IMR-90 (cell line): ENCODE results near the gene GRB2. TPM values are rescaled to one million over a fixed set of nuclear protein-coding genes. Genes with fewer than 3 reads are reported as not detected.
"Not testable (repeated sequence)": the region's sequence is repeated elsewhere in the genome, so short reads cannot be mapped to it uniquely, and the experiment has no call there.

Experiments used
- ATAC-seq: fragments of 200-7000 bp; cut with Tn5 transposase; 2 replicates; pipeline ENCODE4 v1.9.1; 2020; ENCODE audit warnings: low read depth, mild to moderate bottlenecking, moderate library complexity
- BruUV-seq: library from RNA; stranded (reverse); fragments of 400-500 nt; replicated peaks from 2 replicates; lab custom pipeline; 2021; lab: Mats Ljungman, UMichigan
- CTCF ChIA-PET: fragments of 300-600 bp; formaldehyde crosslinking; extraction: SDS; loops from one replicate; lab custom pipeline; 2021; ENCODE audit warnings: antibody characterized with exemption; lab: Yijun Ruan, JAX
- POLR2A ChIA-PET: fragments of 300-600 bp; sonication (Branson Sonifier 250); formaldehyde crosslinking; loops from one replicate; lab custom pipeline; 2022; ENCODE audit warnings: antibody characterized with exemption; ENCODE audit not compliant: unreplicated experiment; lab: Charles Lee
- DNase-seq: peaks from one replicate; pipeline ENCODE4 v3.0.0; 2013
- H2AFZ ChIP-seq: replicated peaks from 2 replicates; pipeline ENCODE3; 2013; ENCODE audit warnings: low read length, mild to moderate bottlenecking; ENCODE audit not compliant: poor library complexity
- H2AK5ac ChIP-seq: 2 replicates; pipeline ENCODE4 v1.6.1; 2013; ENCODE audit warnings: low read depth, low read length, inconsistent platforms
- H2AK9ac ChIP-seq: replicated peaks from 2 replicates; pipeline ENCODE3; 2013; ENCODE audit warnings: mild to moderate bottlenecking, low read depth, low read length, moderate library complexity; ENCODE audit not compliant: poor library complexity
- H2BK120ac ChIP-seq: 2 replicates; pipeline ENCODE4 v1.6.1; 2013; ENCODE audit warnings: low read depth, low read length, inconsistent platforms
- H2BK15ac ChIP-seq: 3 replicates; pipeline ENCODE4 v1.6.1; 2013; ENCODE audit warnings: low read depth, low read length, inconsistent platforms
- H2BK20ac ChIP-seq: 2 replicates; pipeline ENCODE4 v1.6.1; 2013; ENCODE audit warnings: low read depth, mild to moderate bottlenecking, inconsistent platforms, low read length, moderate library complexity
- H2BK5ac ChIP-seq: 2 replicates; pipeline ENCODE4 v1.6.1; 2013; ENCODE audit warnings: mild to moderate bottlenecking, low read depth, low read length, inconsistent platforms; ENCODE audit not compliant: poor library complexity, severe bottlenecking
- H3K14ac ChIP-seq: replicated peaks from 2 replicates; pipeline ENCODE4 v1.6.1; 2013; ENCODE audit warnings: low read depth, low read length, inconsistent platforms
- H3K18ac ChIP-seq: 2 replicates; pipeline ENCODE4 v1.6.1; 2013; ENCODE audit warnings: low read depth, low read length, control low read depth
- H3K23ac ChIP-seq: 2 replicates; pipeline ENCODE4 v1.6.1; 2013; ENCODE audit warnings: low read depth, low read length, inconsistent platforms
- H3K27ac ChIP-seq: 2 replicates; pipeline ENCODE4 v1.5.1; 2013; ENCODE audit warnings: mild to moderate bottlenecking, control low read depth, low read length; ENCODE audit not compliant: insufficient read depth
- H3K27me3 ChIP-seq: 2 replicates; pipeline ENCODE4 v1.6.1; 2013; ENCODE audit warnings: low read length; ENCODE audit not compliant: control insufficient read depth, insufficient read depth
- H3K36me3 ChIP-seq: 2 replicates; pipeline ENCODE4 v1.6.1; 2013; ENCODE audit warnings: low read length, mixed read lengths; ENCODE audit not compliant: control insufficient read depth, insufficient read depth
- H3K4ac ChIP-seq: 2 replicates; pipeline ENCODE4 v1.6.1; 2013; ENCODE audit warnings: low read depth, low read length, inconsistent platforms
- H3K4me1 ChIP-seq: 2 replicates; pipeline ENCODE4 v1.6.1; 2013; ENCODE audit warnings: low read length, mixed read lengths; ENCODE audit not compliant: control insufficient read depth, insufficient read depth
- H3K4me2 ChIP-seq: 2 replicates; pipeline ENCODE4 v1.6.1; 2013; ENCODE audit warnings: low read depth, mild to moderate bottlenecking, control low read depth, low read length, moderate library complexity
- H3K4me3 ChIP-seq: 2 replicates; pipeline ENCODE4 v1.5.1; 2013; ENCODE audit warnings: low read depth, mild to moderate bottlenecking, control low read depth, low read length, moderate library complexity; ENCODE audit not compliant: insufficient read depth
- H3K56ac ChIP-seq: 2 replicates; pipeline ENCODE4 v1.6.1; 2013; ENCODE audit warnings: low read length, inconsistent platforms; ENCODE audit not compliant: insufficient read depth; ENCODE audit errors: extremely low read depth
- H3K79me1 ChIP-seq, 2 experiments: 2 replicates each; pipeline ENCODE4 v1.6.1; 2013; ENCODE audit warnings: low read length in 2 of 2, inconsistent platforms in 1 of 2, low read depth in 1 of 2
- H3K9ac ChIP-seq: 2 replicates; pipeline ENCODE4 v1.6.1; 2013; ENCODE audit warnings: low read depth, low read length, control low read depth
- H3K9me1 ChIP-seq: 2 replicates; pipeline ENCODE4 v1.6.1; 2013; ENCODE audit warnings: low read length, inconsistent platforms; ENCODE audit not compliant: insufficient read depth
- H3K9me3 ChIP-seq: 2 replicates; pipeline ENCODE4 v1.6.1; 2013; ENCODE audit warnings: low read length; ENCODE audit not compliant: control insufficient read depth, insufficient read depth
- H4K20me1 ChIP-seq: 2 replicates; pipeline ENCODE4 v1.6.1; 2013; ENCODE audit warnings: low read length, inconsistent platforms; ENCODE audit not compliant: insufficient read depth
- H4K5ac ChIP-seq: 2 replicates; pipeline ENCODE4 v1.6.1; 2013; ENCODE audit warnings: mild to moderate bottlenecking, low read depth, low read length, control low read depth
- H4K8ac ChIP-seq, 2 experiments: 2 replicates each; pipeline ENCODE4 v1.6.1; 2013; ENCODE audit warnings: low read depth in 2 of 2, low read length in 2 of 2, control low read depth in 1 of 2, inconsistent platforms in 1 of 2
- H4K91ac ChIP-seq: 2 replicates; pipeline ENCODE4 v1.6.1; 2013; ENCODE audit warnings: low read depth, low read length, inconsistent platforms; ENCODE audit not compliant: insufficient read depth
- WGBS, 2 experiments: methylation state at CpG; one replicate each; pipeline versions ENCODE4 v1.1.5 to v1.1.7; 2013; ENCODE audit warnings: missing lambda C conversion rate in 2 of 2; ENCODE audit not compliant: insufficient read length in 1 of 2; ENCODE audit errors: extremely low coverage in 2 of 2; 5-methylcytosine and 5-hydroxymethylcytosine counted together
- dilution Hi-C: fragments of 300-500 bp; cut with HindIII; formaldehyde crosslinking; loops from one replicate; pipeline ENCODE4 v1.14.3; 2018; ENCODE audit warnings: low sequenced_read_pairs; ENCODE audit not compliant: unreplicated experiment
- in situ Hi-C: fragments of 300-500 bp; cut with MboI; formaldehyde crosslinking; loops from 3 replicates; pipeline ENCODE4 v1.14.3; 2019; ENCODE audit warnings: low sequenced_read_pairs, inconsistent platforms, mixed read lengths
- intact Hi-C: fragments of 100-400 bp; cut with micrococcal nuclease; formaldehyde crosslinking; loops from 2 replicates; pipeline ENCODE4 v1.10.0; 2022
- polyA plus RNA-seq, 3 experiments: library from polyadenylated mRNA; depleted of rRNA; stranded (reverse); fragments of >200 nt; gene quantifications; 2 replicates each; pipeline ENCODE4 v1.2.3, GENCODE V29; 2012; ENCODE audit warnings: low replicate concordance in 1 of 3
- total RNA-seq: library from RNA; depleted of rRNA; stranded (reverse); fragments of >200 nt; gene quantifications from 2 replicates; pipeline ENCODE4 v1.2.3, GENCODE V29; 2012

GRB2 gene
- total and polyA plus RNA-seq, 2 of the 4 experiments (the other 2 are of a cell fraction), result 49.3 to 62.1 TPM

DNA sequence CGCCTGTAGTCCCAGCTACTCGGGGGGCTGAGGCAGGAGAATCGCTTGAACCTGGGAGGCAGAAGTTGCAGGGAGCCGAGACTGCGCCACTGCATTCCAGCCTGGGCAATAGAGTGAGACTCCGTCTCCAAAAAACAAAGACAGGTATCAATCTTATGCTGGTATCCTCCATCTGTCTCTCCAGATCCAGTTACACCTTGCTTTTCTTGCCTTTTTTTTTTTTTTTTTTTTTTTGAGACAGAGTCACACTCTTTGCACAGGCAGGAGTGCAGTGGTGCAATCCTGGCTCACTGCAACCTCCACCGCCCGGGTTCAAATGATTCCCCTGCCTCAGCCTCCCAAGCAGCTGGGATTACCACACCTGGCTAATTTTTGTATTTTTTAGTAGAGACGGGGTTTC is 59.1 kb downstream of the GRB2 start:
- dilution Hi-C loops, H3K27ac ChIP-seq, H4K8ac ChIP-seq, intact Hi-C loops, H3K56ac ChIP-seq, H3K36me3 ChIP-seq, POLR2A ChIA-PET, H2AK5ac ChIP-seq, H3K4me1 ChIP-seq, H3K4ac ChIP-seq, CTCF ChIA-PET, H3K23ac ChIP-seq, H2AFZ ChIP-seq, H3K9ac ChIP-seq, in situ Hi-C loops, ATAC-seq, H3K18ac ChIP-seq, H3K27me3 ChIP-seq, H3K4me3 ChIP-seq, H3K14ac ChIP-seq, DNase-seq, H3K4me2 ChIP-seq, H2AK9ac ChIP-seq, H2BK20ac ChIP-seq, H2BK120ac ChIP-seq, H2BK5ac ChIP-seq, BruUV-seq, H4K91ac ChIP-seq, H4K5ac ChIP-seq, H3K9me3 ChIP-seq, H2BK15ac ChIP-seq: not testable (repeated sequence)
- peaks cover 86% of the 10 kb centered on the region for H4K20me1 ChIP-seq
- WGBS, 2 experiments, result 80% methylated on average over 6 of the region's 9 CpGs; no CpG with 5 or more reads in 1 of the 2 experiments
- peaks cover 28% of the 10 kb centered on the region for H3K9me1 ChIP-seq
- H3K79me1 ChIP-seq, result peaks cover 61 to 93% of the 10 kb centered on the region in 2 experiments
